PC-9 (cell line): Measurements from ENCODE around the gene RFC2. TPM values are rescaled to one million over a fixed set of nuclear protein-coding genes. Genes with fewer than 3 reads are reported as not detected.

Source experiments
- BruUV-seq: library from RNA; stranded (reverse); fragments of 400-500 nt; replicated peaks from 2 replicates; lab custom pipeline; 2021; lab: Mats Ljungman, UMichigan
- CTCF ChIA-PET: fragments of 300-600 bp; sonication (Branson Sonifier 250); formaldehyde crosslinking; loops from one replicate; lab custom pipeline; 2022; ENCODE audit warnings: antibody characterized with exemption; lab: Charles Lee
- POLR2A ChIA-PET: fragments of 300-600 bp; sonication (Branson Sonifier 250); formaldehyde crosslinking; loops from one replicate; lab custom pipeline; 2022; ENCODE audit warnings: antibody characterized with exemption; ENCODE audit not compliant: unreplicated experiment; lab: Charles Lee
- DNase-seq, 2 experiments: peaks; one replicate each; pipeline versions ENCODE4 v3.0.0 to v3.0.0-alpha.2; 2015 to 2022; ENCODE audit warnings: mixed read lengths in 1 of 2
- H2AFZ ChIP-seq: fragments of 200-600 bp; sonication (generic); 2 replicates; pipeline ENCODE4 v1.8.1; 2017; ENCODE audit warnings: antibody characterized with exemption
- H3F3A ChIP-seq: fragments of 200-600 bp; sonication (generic); 2 replicates; pipeline ENCODE4 v1.8.1; 2017; ENCODE audit warnings: antibody characterized with exemption, mild to moderate bottlenecking, low read depth; ENCODE audit not compliant: insufficient read depth
- H3K27ac ChIP-seq: fragments of 200-600 bp; sonication (generic); 2 replicates; pipeline ENCODE4 v1.6.1; 2016; ENCODE audit warnings: mixed run types
- H3K27me3 ChIP-seq: fragments of 200-600 bp; sonication (generic); 2 replicates; pipeline ENCODE4 v1.6.1; 2016; ENCODE audit warnings: low read depth, mixed run types; ENCODE audit not compliant: insufficient read depth
- H3K36me3 ChIP-seq: fragments of 200-600 bp; sonication (generic); 2 replicates; pipeline ENCODE4 v1.6.1; 2016; ENCODE audit warnings: low read depth, mixed run types
- H3K4me1 ChIP-seq: fragments of 200-600 bp; sonication (generic); replicated peaks from 2 replicates; pipeline ENCODE4 v1.6.1; 2016; ENCODE audit warnings: mixed run types; ENCODE audit not compliant: insufficient read depth
- H3K4me2 ChIP-seq: fragments of 200-600 bp; sonication (generic); 2 replicates; pipeline ENCODE4 v1.6.1; 2017; ENCODE audit warnings: mixed run types
- H3K4me3 ChIP-seq: fragments of 200-600 bp; sonication (generic); 2 replicates; pipeline ENCODE4 v1.6.1; 2016; ENCODE audit warnings: mixed run types
- H3K79me2 ChIP-seq: fragments of 200-600 bp; sonication (generic); 2 replicates; pipeline ENCODE4 v1.6.1; 2017; ENCODE audit warnings: low read depth, mixed run types
- H3K9me2 ChIP-seq: fragments of 200-600 bp; sonication (generic); 2 replicates; pipeline ENCODE4 v1.8.1; 2017; ENCODE audit warnings: mild to moderate bottlenecking; ENCODE audit not compliant: insufficient read depth
- H3K9me3 ChIP-seq: fragments of 200-600 bp; sonication (generic); 2 replicates; pipeline ENCODE4 v1.8.1; 2016; ENCODE audit warnings: low read depth; ENCODE audit not compliant: insufficient read depth
- H4K20me1 ChIP-seq: fragments of 200-600 bp; sonication (generic); 2 replicates; pipeline ENCODE4 v1.8.1; 2017; ENCODE audit not compliant: insufficient read depth
- EZH2 ChIP-seq: fragments of 200-600 bp; sonication (generic); IDR thresholded peaks from 2 replicates; pipeline ENCODE4 v1.8.0; 2017; ENCODE audit warnings: antibody characterized with exemption, low read depth
- intact Hi-C: fragments of 100-400 bp; cut with micrococcal nuclease; formaldehyde crosslinking; loops from one replicate; pipeline ENCODE4 v1.10.0; 2022; ENCODE audit not compliant: unreplicated experiment
- total RNA-seq: library from RNA; stranded (reverse); gene quantifications from 2 replicates; pipeline ENCODE4 v1.2.3, GENCODE V29; 2021
- TF ChIP-seq, protein P1 (sequence below): fragments of 200-600 bp; sonication (generic); conservative IDR thresholded peaks from 2 replicates; pipeline ENCODE4 v1.6.1; 2017; ENCODE audit warnings: mixed run types, antibody characterized with exemption, mild to moderate bottlenecking, moderate library complexity

RFC2 gene
- total RNA-seq, 1 experiment from 2014 or later: 75.7 TPM

DNA sequence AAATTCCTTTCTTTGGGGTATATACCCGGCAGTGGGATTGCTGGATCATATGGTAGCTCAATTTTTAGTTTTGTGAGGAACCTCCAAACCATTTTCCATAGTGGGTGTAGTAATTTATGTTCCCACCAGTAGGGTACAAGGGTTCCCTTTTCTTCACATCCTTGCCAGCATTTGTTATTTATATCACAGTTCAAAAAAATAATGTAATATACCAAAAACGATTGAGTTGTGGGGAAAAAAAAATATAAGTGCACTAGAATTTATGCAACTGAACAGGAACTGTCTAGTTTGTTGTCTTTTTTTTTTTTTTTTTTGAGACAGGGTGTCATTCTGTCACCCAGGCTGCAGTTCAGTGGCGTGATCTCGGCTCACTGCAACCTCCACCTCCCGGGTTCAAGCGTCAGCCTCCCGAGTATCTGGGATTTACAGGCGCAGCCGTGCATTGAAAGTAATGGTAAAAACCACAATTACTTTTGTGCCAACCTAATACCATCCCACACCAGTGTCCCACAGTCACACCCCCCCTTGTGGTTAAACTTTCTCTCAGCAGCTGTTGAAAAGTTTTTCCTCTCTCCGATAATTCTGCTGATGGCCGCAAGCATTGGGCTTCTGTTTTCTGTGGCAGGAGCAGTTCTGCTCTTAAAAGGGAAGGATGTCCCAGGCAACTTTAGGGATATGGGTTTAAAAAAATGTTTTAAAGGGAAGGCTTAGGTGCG is 51.2 kb downstream of the RFC2 start:
- POLR2A ChIA-PET: interaction anchor here (0.7 kb wide), 1 partner anchor 645 kb away, joined by 5 read pairs; no protein-coding TSS in a partner anchor
- Histone ChIP-seq H3K9me2 (no peaks in the 10 kb centered on the region), H3K4me1 (peaks cover 8% of the 10 kb centered on the region; the same call in 1 of the 2 replicates)

DNA sequence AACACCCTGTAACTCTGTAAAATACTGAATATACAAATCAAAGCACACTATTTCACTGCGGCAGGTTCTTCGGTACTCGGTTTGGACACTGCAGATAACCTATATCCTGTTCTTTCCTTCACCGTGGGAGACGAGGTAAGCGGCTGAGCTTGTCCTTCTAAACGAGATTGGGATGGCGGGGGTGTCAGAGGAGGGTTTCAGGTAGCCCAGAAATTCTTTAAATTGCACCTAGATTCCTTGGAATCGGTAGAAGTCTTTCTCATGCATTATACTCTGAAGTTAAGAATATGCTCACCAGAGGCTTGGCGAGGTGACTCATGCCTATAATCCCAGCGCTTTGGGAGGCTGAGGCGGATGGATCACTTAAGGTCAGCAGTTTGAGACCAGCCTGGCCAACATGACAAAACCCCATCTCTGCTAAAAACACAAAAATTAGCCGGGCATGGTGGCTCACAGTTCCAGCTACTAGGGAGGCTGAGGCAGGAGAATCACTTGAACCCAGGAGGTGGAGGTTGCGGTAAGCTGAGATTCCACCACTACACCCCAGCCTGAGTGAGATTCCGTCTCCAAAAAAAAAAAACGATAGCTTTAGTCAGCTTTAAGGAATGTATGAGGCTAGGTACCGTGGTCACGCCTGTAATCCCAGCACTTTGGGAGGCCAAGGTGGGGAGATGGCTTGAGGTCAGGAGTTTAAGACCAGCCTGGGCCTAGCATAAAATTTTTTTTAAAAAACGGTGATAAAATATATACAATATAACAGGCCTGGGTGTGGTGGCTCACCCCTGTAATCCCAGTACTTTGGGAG is 54.4 kb downstream of the RFC2 start:
- H3K27ac ChIP-seq: peak overlapping the region; percentile 23
- H3K27me3 ChIP-seq: no peaks in the 10 kb centered on the region
- no TSS peak for BruUV-seq
- no peak for TF ChIP-seq EZH2
- TF ChIP-seq, protein P1, sequence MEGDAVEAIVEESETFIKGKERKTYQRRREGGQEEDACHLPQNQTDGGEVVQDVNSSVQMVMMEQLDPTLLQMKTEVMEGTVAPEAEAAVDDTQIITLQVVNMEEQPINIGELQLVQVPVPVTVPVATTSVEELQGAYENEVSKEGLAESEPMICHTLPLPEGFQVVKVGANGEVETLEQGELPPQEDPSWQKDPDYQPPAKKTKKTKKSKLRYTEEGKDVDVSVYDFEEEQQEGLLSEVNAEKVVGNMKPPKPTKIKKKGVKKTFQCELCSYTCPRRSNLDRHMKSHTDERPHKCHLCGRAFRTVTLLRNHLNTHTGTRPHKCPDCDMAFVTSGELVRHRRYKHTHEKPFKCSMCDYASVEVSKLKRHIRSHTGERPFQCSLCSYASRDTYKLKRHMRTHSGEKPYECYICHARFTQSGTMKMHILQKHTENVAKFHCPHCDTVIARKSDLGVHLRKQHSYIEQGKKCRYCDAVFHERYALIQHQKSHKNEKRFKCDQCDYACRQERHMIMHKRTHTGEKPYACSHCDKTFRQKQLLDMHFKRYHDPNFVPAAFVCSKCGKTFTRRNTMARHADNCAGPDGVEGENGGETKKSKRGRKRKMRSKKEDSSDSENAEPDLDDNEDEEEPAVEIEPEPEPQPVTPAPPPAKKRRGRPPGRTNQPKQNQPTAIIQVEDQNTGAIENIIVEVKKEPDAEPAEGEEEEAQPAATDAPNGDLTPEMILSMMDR: no peak
- H3K36me3 ChIP-seq: no peaks in the 10 kb centered on the region
- no peaks in the 10 kb centered on the region for H3K9me2 ChIP-seq
- DNase-seq: peak; percentile 54 to 61
- CTCF ChIA-PET: interaction anchor here (0.6 to 1.1 kb wide), 3 partner anchors 130 to 201 kb away, joined by 4 to 5 read pairs (median 5); no protein-coding TSS in a partner anchor
- H3K4me2 ChIP-seq: no peak overlapping the region
- H4K20me1 ChIP-seq: 0 out of 2 replicates have a peak, but pooled peaks cover 2% of the 10 kb centered on the region
- intact Hi-C loops: loop anchor here (5.0 kb wide), 1 partner anchor 147 kb away; no protein-coding TSS in a partner anchor
- POLR2A ChIA-PET: interaction anchor here (0.5 to 0.7 kb wide), 3 partner anchors 17 to 468 kb away, joined by 6 to 8 read pairs (median 8); no protein-coding TSS in a partner anchor
- no peaks in the 10 kb centered on the region for H3K9me3 ChIP-seq
- no peak overlapping the region for H2AFZ ChIP-seq
- H3K4me1 ChIP-seq: peaks cover 8% of the 10 kb centered on the region; the same call in 1 of the 2 replicates
- H3F3A ChIP-seq: peaks cover 36% of the 10 kb centered on the region
- H3K79me2 ChIP-seq: no peaks in the 10 kb centered on the region
- no peak overlapping the region for H3K4me3 ChIP-seq

More for the DNA sequence above, 51.2 kb downstream of the RFC2 start:
- no peaks in the 10 kb centered on the region for H3K79me2 ChIP-seq
- H2AFZ ChIP-seq: no peak overlapping the region
- no peak overlapping the region for H3K27ac ChIP-seq
- DNase-seq: peak in 1 of 2 experiments; percentile 37
- no peaks in the 10 kb centered on the region for H3K36me3 ChIP-seq
- CTCF ChIA-PET: interaction anchor here (0.5 to 0.7 kb wide), 6 partner anchors 96 to 340 kb away, joined by 3 to 22 read pairs (median 6); no protein-coding TSS in a partner anchor
- no peak overlapping the region for H3K4me3 ChIP-seq
- H4K20me1 ChIP-seq: no peaks in the 10 kb centered on the region
- intact Hi-C loops: loop anchor here (1.0 to 5.0 kb wide), 2 partner anchors 135 to 151 kb away; no protein-coding TSS in a partner anchor
- peaks cover 27% of the 10 kb centered on the region for H3F3A ChIP-seq
- no peaks in the 10 kb centered on the region for H3K27me3 ChIP-seq
- no TSS peak for BruUV-seq
- no peak for TF ChIP-seq EZH2
- TF ChIP-seq, protein P1: peak; percentile 61
- no peak overlapping the region for H3K4me2 ChIP-seq
- no peaks in the 10 kb centered on the region for H3K9me3 ChIP-seq
